IMR-90 (cell line): ENCODE results near the gene CDC42EP4. TPM values are rescaled to one million over a fixed set of nuclear protein-coding genes. Genes with fewer than 3 reads are reported as not detected.
A peak's percentile ranks its signal among the peaks of the same experiment; 100 is the strongest.

ENCODE experiments used
- ATAC-seq: fragments of 200-7000 bp; cut with Tn5 transposase; 2 replicates; pipeline ENCODE4 v1.9.1; 2020; ENCODE audit warnings: low read depth, mild to moderate bottlenecking, moderate library complexity
- BruUV-seq: library from RNA; stranded (reverse); fragments of 400-500 nt; replicated peaks from 2 replicates; lab custom pipeline; 2021; lab: Mats Ljungman, UMichigan
- CTCF ChIA-PET: fragments of 300-600 bp; formaldehyde crosslinking; extraction: SDS; loops from one replicate; lab custom pipeline; 2021; ENCODE audit warnings: antibody characterized with exemption; lab: Yijun Ruan, JAX
- POLR2A ChIA-PET: fragments of 300-600 bp; sonication (Branson Sonifier 250); formaldehyde crosslinking; loops from one replicate; lab custom pipeline; 2022; ENCODE audit warnings: antibody characterized with exemption; ENCODE audit not compliant: unreplicated experiment; lab: Charles Lee
- DNase-seq: peaks from one replicate; pipeline ENCODE4 v3.0.0; 2013
- H2AFZ ChIP-seq: replicated peaks from 2 replicates; pipeline ENCODE3; 2013; ENCODE audit warnings: low read length, mild to moderate bottlenecking; ENCODE audit not compliant: poor library complexity
- H2AK5ac ChIP-seq: 2 replicates; pipeline ENCODE4 v1.6.1; 2013; ENCODE audit warnings: low read depth, low read length, inconsistent platforms
- H2AK9ac ChIP-seq: replicated peaks from 2 replicates; pipeline ENCODE3; 2013; ENCODE audit warnings: mild to moderate bottlenecking, low read depth, low read length, moderate library complexity; ENCODE audit not compliant: poor library complexity
- H2BK120ac ChIP-seq: 2 replicates; pipeline ENCODE4 v1.6.1; 2013; ENCODE audit warnings: low read depth, low read length, inconsistent platforms
- H2BK15ac ChIP-seq: 3 replicates; pipeline ENCODE4 v1.6.1; 2013; ENCODE audit warnings: low read depth, low read length, inconsistent platforms
- H2BK20ac ChIP-seq: 2 replicates; pipeline ENCODE4 v1.6.1; 2013; ENCODE audit warnings: low read depth, mild to moderate bottlenecking, inconsistent platforms, low read length, moderate library complexity
- H2BK5ac ChIP-seq: 2 replicates; pipeline ENCODE4 v1.6.1; 2013; ENCODE audit warnings: mild to moderate bottlenecking, low read depth, low read length, inconsistent platforms; ENCODE audit not compliant: poor library complexity, severe bottlenecking
- H3K14ac ChIP-seq: replicated peaks from 2 replicates; pipeline ENCODE4 v1.6.1; 2013; ENCODE audit warnings: low read depth, low read length, inconsistent platforms
- H3K18ac ChIP-seq: 2 replicates; pipeline ENCODE4 v1.6.1; 2013; ENCODE audit warnings: low read depth, low read length, control low read depth
- H3K23ac ChIP-seq: 2 replicates; pipeline ENCODE4 v1.6.1; 2013; ENCODE audit warnings: low read depth, low read length, inconsistent platforms
- H3K27ac ChIP-seq: 2 replicates; pipeline ENCODE4 v1.5.1; 2013; ENCODE audit warnings: mild to moderate bottlenecking, control low read depth, low read length; ENCODE audit not compliant: insufficient read depth
- H3K27me3 ChIP-seq: 2 replicates; pipeline ENCODE4 v1.6.1; 2013; ENCODE audit warnings: low read length; ENCODE audit not compliant: control insufficient read depth, insufficient read depth
- H3K36me3 ChIP-seq: 2 replicates; pipeline ENCODE4 v1.6.1; 2013; ENCODE audit warnings: low read length, mixed read lengths; ENCODE audit not compliant: control insufficient read depth, insufficient read depth
- H3K4ac ChIP-seq: 2 replicates; pipeline ENCODE4 v1.6.1; 2013; ENCODE audit warnings: low read depth, low read length, inconsistent platforms
- H3K4me1 ChIP-seq: 2 replicates; pipeline ENCODE4 v1.6.1; 2013; ENCODE audit warnings: low read length, mixed read lengths; ENCODE audit not compliant: control insufficient read depth, insufficient read depth
- H3K4me2 ChIP-seq: 2 replicates; pipeline ENCODE4 v1.6.1; 2013; ENCODE audit warnings: low read depth, mild to moderate bottlenecking, control low read depth, low read length, moderate library complexity
- H3K4me3 ChIP-seq: 2 replicates; pipeline ENCODE4 v1.5.1; 2013; ENCODE audit warnings: low read depth, mild to moderate bottlenecking, control low read depth, low read length, moderate library complexity; ENCODE audit not compliant: insufficient read depth
- H3K56ac ChIP-seq: 2 replicates; pipeline ENCODE4 v1.6.1; 2013; ENCODE audit warnings: low read length, inconsistent platforms; ENCODE audit not compliant: insufficient read depth; ENCODE audit errors: extremely low read depth
- H3K79me1 ChIP-seq, 2 experiments: 2 replicates each; pipeline ENCODE4 v1.6.1; 2013; ENCODE audit warnings: low read length in 2 of 2, inconsistent platforms in 1 of 2, low read depth in 1 of 2
- H3K9ac ChIP-seq: 2 replicates; pipeline ENCODE4 v1.6.1; 2013; ENCODE audit warnings: low read depth, low read length, control low read depth
- H3K9me1 ChIP-seq: 2 replicates; pipeline ENCODE4 v1.6.1; 2013; ENCODE audit warnings: low read length, inconsistent platforms; ENCODE audit not compliant: insufficient read depth
- H3K9me3 ChIP-seq: 2 replicates; pipeline ENCODE4 v1.6.1; 2013; ENCODE audit warnings: low read length; ENCODE audit not compliant: control insufficient read depth, insufficient read depth
- H4K20me1 ChIP-seq: 2 replicates; pipeline ENCODE4 v1.6.1; 2013; ENCODE audit warnings: low read length, inconsistent platforms; ENCODE audit not compliant: insufficient read depth
- H4K5ac ChIP-seq: 2 replicates; pipeline ENCODE4 v1.6.1; 2013; ENCODE audit warnings: mild to moderate bottlenecking, low read depth, low read length, control low read depth
- H4K8ac ChIP-seq, 2 experiments: 2 replicates each; pipeline ENCODE4 v1.6.1; 2013; ENCODE audit warnings: low read depth in 2 of 2, low read length in 2 of 2, control low read depth in 1 of 2, inconsistent platforms in 1 of 2
- H4K91ac ChIP-seq: 2 replicates; pipeline ENCODE4 v1.6.1; 2013; ENCODE audit warnings: low read depth, low read length, inconsistent platforms; ENCODE audit not compliant: insufficient read depth
- BHLHE40 ChIP-seq: fragments of 150-350 bp; IDR thresholded peaks from 2 replicates; pipeline ENCODE4 v1.6.1; 2016; ENCODE audit warnings: mild to moderate bottlenecking, low read depth, low read length
- CEBPB ChIP-seq: IDR thresholded peaks from 2 replicates; pipeline ENCODE4 v1.6.1; 2012; ENCODE audit warnings: low read depth, low read length, improper control_type of control experiment
- CHD1 ChIP-seq: IDR thresholded peaks from 2 replicates; pipeline ENCODE4 v1.6.1; 2012; ENCODE audit warnings: low read depth, low read length, improper control_type of control experiment
- FOS ChIP-seq: fragments of 150-350 bp; IDR thresholded peaks from 2 replicates; pipeline ENCODE4 v1.6.1; 2016; ENCODE audit warnings: low read depth, low read length
- MAZ ChIP-seq: IDR thresholded peaks from 2 replicates; pipeline ENCODE4 v1.6.1; 2012; ENCODE audit warnings: low read depth, mild to moderate bottlenecking, low read length, improper control_type of control experiment, moderate library complexity, borderline replicate concordance
- MXI1 ChIP-seq: IDR thresholded peaks from 2 replicates; pipeline ENCODE4 v1.6.1; 2012; ENCODE audit warnings: low read depth, mild to moderate bottlenecking, low read length, moderate library complexity, borderline replicate concordance
- POLR2A ChIP-seq: IDR thresholded peaks from 2 replicates; pipeline ENCODE4 v1.6.1; 2012; ENCODE audit warnings: mild to moderate bottlenecking, low read depth, low read length
- RCOR1 ChIP-seq: IDR thresholded peaks from 2 replicates; pipeline ENCODE4 v1.6.1; 2012; ENCODE audit warnings: mild to moderate bottlenecking, low read length, improper control_type of control experiment; ENCODE audit not compliant: insufficient replicate concordance
- RFX5 ChIP-seq: IDR thresholded peaks from 2 replicates; pipeline ENCODE4 v1.8.0; 2012; ENCODE audit warnings: low read depth, mild to moderate bottlenecking, low read length, moderate library complexity
- WGBS, 2 experiments: methylation state at CpG; one replicate each; pipeline versions ENCODE4 v1.1.5 to v1.1.7; 2013; ENCODE audit warnings: missing lambda C conversion rate in 2 of 2; ENCODE audit not compliant: insufficient read length in 1 of 2; ENCODE audit errors: extremely low coverage in 2 of 2; 5-methylcytosine and 5-hydroxymethylcytosine counted together
- dilution Hi-C: fragments of 300-500 bp; cut with HindIII; formaldehyde crosslinking; loops from one replicate; pipeline ENCODE4 v1.14.3; 2018; ENCODE audit warnings: low sequenced_read_pairs; ENCODE audit not compliant: unreplicated experiment
- in situ Hi-C: fragments of 300-500 bp; cut with MboI; formaldehyde crosslinking; loops from 3 replicates; pipeline ENCODE4 v1.14.3; 2019; ENCODE audit warnings: low sequenced_read_pairs, inconsistent platforms, mixed read lengths
- intact Hi-C: fragments of 100-400 bp; cut with micrococcal nuclease; formaldehyde crosslinking; loops from 2 replicates; pipeline ENCODE4 v1.10.0; 2022
- polyA plus RNA-seq, 3 experiments: library from polyadenylated mRNA; depleted of rRNA; stranded (reverse); fragments of >200 nt; gene quantifications; 2 replicates each; pipeline ENCODE4 v1.2.3, GENCODE V29; 2012; ENCODE audit warnings: low replicate concordance in 1 of 3
- total RNA-seq: library from RNA; depleted of rRNA; stranded (reverse); fragments of >200 nt; gene quantifications from 2 replicates; pipeline ENCODE4 v1.2.3, GENCODE V29; 2012
- TF ChIP-seq, protein P1 (sequence below): fragments of 150-350 bp; IDR thresholded peaks from 2 replicates; pipeline ENCODE4 v1.6.1; 2016; ENCODE audit warnings: low read depth, mild to moderate bottlenecking, low read length, moderate library complexity, borderline replicate concordance

CDC42EP4 gene
- total and polyA plus RNA-seq, 2 of the 4 experiments (the other 2 are of a cell fraction), result 14.3 to 25.8 TPM

DNA sequence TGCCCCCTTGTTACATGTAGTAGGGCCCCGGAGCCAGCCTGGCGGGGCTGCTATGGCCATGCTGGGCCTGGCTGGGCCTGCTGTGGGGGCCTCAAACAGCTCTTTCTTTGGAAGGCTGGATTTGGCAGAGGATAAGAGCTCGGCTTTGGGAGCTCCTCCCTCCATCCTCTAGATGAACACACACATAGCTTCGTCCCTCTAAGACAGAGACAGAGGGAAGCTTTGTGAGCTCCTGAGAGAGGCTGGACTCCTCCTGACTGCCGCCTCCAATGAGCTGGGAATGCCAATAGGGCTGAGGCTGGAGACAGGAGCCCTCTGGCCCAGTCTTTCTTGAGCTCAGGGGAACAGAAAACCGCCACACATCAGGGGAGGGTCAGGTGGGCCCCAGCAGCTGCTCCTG lies 37.3 kb upstream of the CDC42EP4 start:
- Histone ChIP-seq H3K4me3 (no peak overlapping the region), H3K4ac (no peak overlapping the region), H3K36me3 (no peaks in the 10 kb centered on the region), H2BK120ac (no peak overlapping the region), H2AK5ac (peak overlapping the region; percentile 39; the same call in 1 of the 2 replicates), H3K4me2 (no peak overlapping the region), H3K27ac (no peak overlapping the region), H3K9me3 (no peaks in the 10 kb centered on the region), H3K23ac (no peak overlapping the region; the same call in 1 of the 2 replicates), H2AFZ (peak overlapping the region; percentile 56), H2BK20ac (no peak overlapping the region), H4K8ac (peak overlapping the region in 1 of 2 experiments; percentile 13; a peak in 1 of 4 replicates), H4K91ac (no peak overlapping the region), H3K18ac (no peak overlapping the region; the same call in 1 of the 2 replicates), H3K56ac (no peak overlapping the region), H4K5ac (no peak overlapping the region; the same call in 1 of the 2 replicates), H4K20me1 (no peaks in the 10 kb centered on the region), H2BK15ac (no peak overlapping the region), H2AK9ac (peak overlapping the region; percentile 3), H3K79me1 (no peaks in the 10 kb centered on the region), H3K14ac (no peak overlapping the region), H3K9ac (no peak overlapping the region), H3K9me1 (peaks cover 11% of the 10 kb centered on the region), H3K4me1 (peaks cover 10% of the 10 kb centered on the region; the same call in 1 of the 2 replicates), H2BK5ac (no peak overlapping the region), H3K27me3 (no peaks in the 10 kb centered on the region)
- BruUV-seq, result no TSS peak
- POLR2A ChIA-PET, result no interaction called here
- in situ Hi-C loops, result no loop called here
- CTCF ChIA-PET, result interaction anchor here (1.0 kb wide), 1 partner anchor 38 kb away, joined by 3 read pairs; no protein-coding TSS in a partner anchor
- DNase-seq (no peak), ATAC-seq (peak; percentile 44)
- dilution Hi-C loops, result no loop called here
- intact Hi-C loops, result no loop called here
- TF ChIP-seq MAZ (no peak), CEBPB (no peak), POLR2A (no peak), BHLHE40 (no peak), RFX5 (no peak), RCOR1 (no peak), CHD1 (no peak), MXI1 (no peak), FOS (no peak)
- TF ChIP-seq, protein P1, sequence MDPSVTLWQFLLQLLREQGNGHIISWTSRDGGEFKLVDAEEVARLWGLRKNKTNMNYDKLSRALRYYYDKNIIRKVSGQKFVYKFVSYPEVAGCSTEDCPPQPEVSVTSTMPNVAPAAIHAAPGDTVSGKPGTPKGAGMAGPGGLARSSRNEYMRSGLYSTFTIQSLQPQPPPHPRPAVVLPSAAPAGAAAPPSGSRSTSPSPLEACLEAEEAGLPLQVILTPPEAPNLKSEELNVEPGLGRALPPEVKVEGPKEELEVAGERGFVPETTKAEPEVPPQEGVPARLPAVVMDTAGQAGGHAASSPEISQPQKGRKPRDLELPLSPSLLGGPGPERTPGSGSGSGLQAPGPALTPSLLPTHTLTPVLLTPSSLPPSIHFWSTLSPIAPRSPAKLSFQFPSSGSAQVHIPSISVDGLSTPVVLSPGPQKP, result no peak
- no CpG with 5 or more reads among the region's 6 CpGs for WGBS, 2 experiments
